K562 (cell line): ENCODE results near the gene TMEM158. TPM values are rescaled to one million over a fixed set of nuclear protein-coding genes. Genes with fewer than 3 reads are reported as not detected.
A peak's percentile ranks its signal among the peaks of the same experiment; 100 is the strongest.

Experiments
- CTBP1 ChIP-seq: fragments of 450-650 bp; IDR thresholded peaks from 2 replicates; pipeline ENCODE4 v1.6.1; 2016; ENCODE audit warnings: borderline replicate concordance
- DPF2 ChIP-seq: fragments of 450-650 bp; IDR thresholded peaks from 2 replicates; pipeline ENCODE4 v1.6.1; 2016
- MCM5 ChIP-seq: fragments of 450-650 bp; IDR thresholded peaks from 2 replicates; pipeline ENCODE4 v1.6.1; 2016; ENCODE audit warnings: low read depth
- POLR2AphosphoS2 ChIP-seq: IDR thresholded peaks from 2 replicates; pipeline ENCODE4 v1.6.1; 2012; ENCODE audit warnings: low read length, improper control_type of control experiment
- POLR3A ChIP-seq: IDR thresholded peaks from 2 replicates; pipeline ENCODE4 v1.6.1; 2011; ENCODE audit warnings: borderline replicate concordance, mild to moderate bottlenecking, moderate library complexity; ENCODE audit not compliant: insufficient read length, insufficient read depth; ENCODE audit errors: extremely low read depth
- U2AF1 ChIP-seq: fragments of 200-400 bp; formaldehyde crosslinking; optimal IDR thresholded peaks from 2 replicates; pipeline ENCODE3; 2017; ENCODE audit warnings: mild to moderate bottlenecking, low read depth, low read length, moderate library complexity
- ZNF217 ChIP-seq: sonication (generic); formaldehyde crosslinking; IDR thresholded peaks from 2 replicates; pipeline ENCODE4 v1.8.0; 2022; ENCODE audit warnings: mild to moderate bottlenecking, missing genetic modification reagents
- polyA plus RNA-seq, 8 experiments: library from polyadenylated mRNA; depleted of rRNA in 4 of 8; stranded (reverse) in 5 of 8; unstranded in 3 of 8; fragments of >200 nt; fragmentation: Nextera tagmentation in 2 of 8; fragmentation: Illumina TruSeq in 1 of 8; extraction: Ambion mirVana in 2 of 8; extraction: Trizol in 1 of 8; gene quantifications; 2 replicates each; pipeline versions ENCODE4 v1.2.1 to v1.2.3, GENCODE V29; 2011 to 2014; ENCODE audit warnings: inconsistent platforms in 1 of 8, missing spikeins in 1 of 8
- total RNA-seq, 7 experiments: library from RNA; depleted of rRNA in 6 of 7; stranded (reverse); fragments of >200 nt in 6 of 7; fragmentation: Illumina TruSeq in 2 of 7; extraction: Trizol in 2 of 7; gene quantifications; 2 replicates each; pipeline versions ENCODE4 v1.2.1 to v1.2.3, GENCODE V29; 2011 to 2021; ENCODE audit warnings: low replicate concordance in 1 of 7
- TF ChIP-seq, protein P1 (sequence below): fragments of 450-650 bp; formaldehyde crosslinking; IDR thresholded peaks from 2 replicates; pipeline ENCODE4 v1.4.0; 2022; ENCODE audit warnings: missing genetic modification characterization
- TF ChIP-seq, protein P2 (sequence below), 2 experiments: fragments of 450-650 bp in 1 of 2; sonication (generic) in 1 of 2; formaldehyde crosslinking in 1 of 2; IDR thresholded peaks in 1 of 2; conservative IDR thresholded peaks in 1 of 2; 2 replicates each; pipeline versions ENCODE4 v1.6.1 to v1.8.1; 2016 to 2023; ENCODE audit warnings: mild to moderate bottlenecking in 2 of 2, moderate library complexity in 2 of 2, inconsistent platforms in 1 of 2, missing genetic modification reagents in 1 of 2
- TF ChIP-seq, protein P3 (sequence below), 2 experiments: fragments of 450-650 bp in 1 of 2; sonication (generic) in 1 of 2; formaldehyde crosslinking in 1 of 2; IDR thresholded peaks; 2 replicates each; pipeline versions ENCODE4 v1.7.1 to v1.9.0; 2016 to 2022; ENCODE audit warnings: inconsistent platforms in 1 of 2, mild to moderate bottlenecking in 1 of 2, missing genetic modification reagents in 1 of 2

Gene TMEM158
- total and polyA plus RNA-seq, 9 of the 15 experiments (the other 6 are each of a cell fraction or from before 2014, with no cell fraction given): 2.2 to 46.5 (median 8.4) TPM

DNA sequence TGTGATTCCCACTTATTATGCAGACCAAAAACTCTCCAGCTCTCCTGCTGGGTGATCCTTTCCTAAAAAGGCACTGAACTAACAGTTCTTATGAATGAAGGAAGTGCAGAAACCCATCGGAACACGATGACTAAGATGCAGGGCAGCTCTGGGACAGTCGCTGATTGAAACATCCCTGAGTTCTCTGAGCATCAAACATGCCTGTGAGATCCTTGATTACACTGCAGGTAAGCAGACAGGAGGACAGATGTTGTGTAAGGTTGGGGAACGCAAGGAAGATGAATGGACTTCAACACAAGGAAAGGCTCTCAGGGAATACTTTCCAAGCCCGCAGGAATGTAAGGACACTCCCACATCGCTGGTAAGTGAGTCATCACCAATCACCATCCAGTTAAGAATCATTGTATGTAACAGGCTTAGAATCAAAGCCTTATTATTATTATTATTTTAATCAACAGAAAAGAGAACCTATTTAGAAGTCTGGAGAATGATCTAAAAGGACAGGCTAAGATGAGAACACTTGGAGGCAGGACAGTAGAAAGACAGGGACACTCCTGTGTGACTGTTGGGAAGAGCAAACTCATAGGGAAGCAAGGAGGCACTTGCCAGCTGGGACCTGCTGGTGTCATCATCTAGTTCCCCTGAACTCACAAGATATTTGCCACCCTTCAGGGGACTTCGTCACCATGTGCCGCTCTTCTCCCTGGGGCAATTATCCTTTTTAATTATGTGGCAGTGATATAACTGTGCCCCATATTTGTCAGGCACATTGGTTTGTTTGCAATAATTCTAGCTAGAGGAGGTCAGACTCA is 26.0 kb downstream of the TMEM158 start (continued):
- TF ChIP-seq, protein P1, sequence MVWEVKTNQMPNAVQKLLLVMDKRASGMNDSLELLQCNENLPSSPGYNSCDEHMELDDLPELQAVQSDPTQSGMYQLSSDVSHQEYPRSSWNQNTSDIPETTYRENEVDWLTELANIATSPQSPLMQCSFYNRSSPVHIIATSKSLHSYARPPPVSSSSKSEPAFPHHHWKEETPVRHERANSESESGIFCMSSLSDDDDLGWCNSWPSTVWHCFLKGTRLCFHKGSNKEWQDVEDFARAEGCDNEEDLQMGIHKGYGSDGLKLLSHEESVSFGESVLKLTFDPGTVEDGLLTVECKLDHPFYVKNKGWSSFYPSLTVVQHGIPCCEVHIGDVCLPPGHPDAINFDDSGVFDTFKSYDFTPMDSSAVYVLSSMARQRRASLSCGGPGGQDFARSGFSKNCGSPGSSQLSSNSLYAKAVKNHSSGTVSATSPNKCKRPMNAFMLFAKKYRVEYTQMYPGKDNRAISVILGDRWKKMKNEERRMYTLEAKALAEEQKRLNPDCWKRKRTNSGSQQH (CRISPR knock-in tag): no peak
- TF ChIP-seq POLR2AphosphoS2: no peak
- TF ChIP-seq U2AF1: no peak
- TF ChIP-seq, protein P2, sequence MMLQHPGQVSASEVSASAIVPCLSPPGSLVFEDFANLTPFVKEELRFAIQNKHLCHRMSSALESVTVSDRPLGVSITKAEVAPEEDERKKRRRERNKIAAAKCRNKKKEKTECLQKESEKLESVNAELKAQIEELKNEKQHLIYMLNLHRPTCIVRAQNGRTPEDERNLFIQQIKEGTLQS (IDR thresholded peaks at IDR 0.05): peak; percentile 88
- TF ChIP-seq, protein P2 (CRISPR knock-in tag; conservative IDR thresholded peaks at IDR 0.05): no peak
- TF ChIP-seq ZNF217 (CRISPR knock-in tag): no peak
- TF ChIP-seq MCM5: no peak
- 0 out of 2 replicates have a peak, but pooled peaks have one; percentile 27 for TF ChIP-seq DPF2
- peak; percentile 58; the same call in 1 of the 2 replicates for TF ChIP-seq CTBP1
- TF ChIP-seq, protein P3, sequence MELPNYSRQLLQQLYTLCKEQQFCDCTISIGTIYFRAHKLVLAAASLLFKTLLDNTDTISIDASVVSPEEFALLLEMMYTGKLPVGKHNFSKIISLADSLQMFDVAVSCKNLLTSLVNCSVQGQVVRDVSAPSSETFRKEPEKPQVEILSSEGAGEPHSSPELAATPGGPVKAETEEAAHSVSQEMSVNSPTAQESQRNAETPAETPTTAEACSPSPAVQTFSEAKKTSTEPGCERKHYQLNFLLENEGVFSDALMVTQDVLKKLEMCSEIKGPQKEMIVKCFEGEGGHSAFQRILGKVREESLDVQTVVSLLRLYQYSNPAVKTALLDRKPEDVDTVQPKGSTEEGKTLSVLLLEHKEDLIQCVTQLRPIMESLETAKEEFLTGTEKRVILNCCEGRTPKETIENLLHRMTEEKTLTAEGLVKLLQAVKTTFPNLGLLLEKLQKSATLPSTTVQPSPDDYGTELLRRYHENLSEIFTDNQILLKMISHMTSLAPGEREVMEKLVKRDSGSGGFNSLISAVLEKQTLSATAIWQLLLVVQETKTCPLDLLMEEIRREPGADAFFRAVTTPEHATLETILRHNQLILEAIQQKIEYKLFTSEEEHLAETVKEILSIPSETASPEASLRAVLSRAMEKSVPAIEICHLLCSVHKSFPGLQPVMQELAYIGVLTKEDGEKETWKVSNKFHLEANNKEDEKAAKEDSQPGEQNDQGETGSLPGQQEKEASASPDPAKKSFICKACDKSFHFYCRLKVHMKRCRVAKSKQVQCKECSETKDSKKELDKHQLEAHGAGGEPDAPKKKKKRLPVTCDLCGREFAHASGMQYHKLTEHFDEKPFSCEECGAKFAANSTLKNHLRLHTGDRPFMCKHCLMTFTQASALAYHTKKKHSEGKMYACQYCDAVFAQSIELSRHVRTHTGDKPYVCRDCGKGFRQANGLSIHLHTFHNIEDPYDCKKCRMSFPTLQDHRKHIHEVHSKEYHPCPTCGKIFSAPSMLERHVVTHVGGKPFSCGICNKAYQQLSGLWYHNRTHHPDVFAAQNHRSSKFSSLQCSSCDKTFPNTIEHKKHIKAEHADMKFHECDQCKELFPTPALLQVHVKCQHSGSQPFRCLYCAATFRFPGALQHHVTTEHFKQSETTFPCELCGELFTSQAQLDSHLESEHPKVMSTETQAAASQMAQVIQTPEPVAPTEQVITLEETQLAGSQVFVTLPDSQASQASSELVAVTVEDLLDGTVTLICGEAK (IDR thresholded peaks at IDR 0.05): no peak
- TF ChIP-seq, protein P3 (CRISPR knock-in tag; IDR thresholded peaks at IDR 0.05): no peak
- TF ChIP-seq POLR3A: no peak
